ENCODE measurements around the gene TMEM208.

The TMEM208 gene

GRCh38 chr16:67212766-67213165 lies 14.2 kb upstream of the TMEM208 start:
- TF ChIP-seq, protein P1, sequence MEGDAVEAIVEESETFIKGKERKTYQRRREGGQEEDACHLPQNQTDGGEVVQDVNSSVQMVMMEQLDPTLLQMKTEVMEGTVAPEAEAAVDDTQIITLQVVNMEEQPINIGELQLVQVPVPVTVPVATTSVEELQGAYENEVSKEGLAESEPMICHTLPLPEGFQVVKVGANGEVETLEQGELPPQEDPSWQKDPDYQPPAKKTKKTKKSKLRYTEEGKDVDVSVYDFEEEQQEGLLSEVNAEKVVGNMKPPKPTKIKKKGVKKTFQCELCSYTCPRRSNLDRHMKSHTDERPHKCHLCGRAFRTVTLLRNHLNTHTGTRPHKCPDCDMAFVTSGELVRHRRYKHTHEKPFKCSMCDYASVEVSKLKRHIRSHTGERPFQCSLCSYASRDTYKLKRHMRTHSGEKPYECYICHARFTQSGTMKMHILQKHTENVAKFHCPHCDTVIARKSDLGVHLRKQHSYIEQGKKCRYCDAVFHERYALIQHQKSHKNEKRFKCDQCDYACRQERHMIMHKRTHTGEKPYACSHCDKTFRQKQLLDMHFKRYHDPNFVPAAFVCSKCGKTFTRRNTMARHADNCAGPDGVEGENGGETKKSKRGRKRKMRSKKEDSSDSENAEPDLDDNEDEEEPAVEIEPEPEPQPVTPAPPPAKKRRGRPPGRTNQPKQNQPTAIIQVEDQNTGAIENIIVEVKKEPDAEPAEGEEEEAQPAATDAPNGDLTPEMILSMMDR (conservative IDR thresholded peaks at IDR 0.05; ENCODE audit: low read depth) = no peak
- POLR2A ChIA-PET (ENCODE audit: low non-redundant PET) = interaction anchor here (0.7 to 2.2 kb wide), 2 partner anchors 34 to 58 kb away, joined by 3 to 14 read pairs; no protein-coding TSS in a partner anchor
- peak overlapping the region; percentile 93 for H3K27ac ChIP-seq
- CTCF ChIA-PET = interaction anchor here (0.7 to 4.2 kb wide), 3 partner anchors 14 to 187 kb away, joined by 3 to 19 read pairs (median 4); partner anchors contain the start of gene ELMO3
- DNase-seq (ENCODE audit: low spot score) = peak; percentile 79

- no peak for DNase-seq (ENCODE audit: low spot score)
- H3K27ac ChIP-seq = peak overlapping the region; percentile 93
- ChIA-PET CTCF (interaction anchor here (4.2 kb wide), 1 partner anchor 14 kb away, joined by 19 read pairs; the partner anchor contains the start of gene ELMO3), POLR2A (ENCODE audit: low non-redundant PET) (interaction anchor here (2.2 kb wide), 1 partner anchor 33 kb away, joined by 14 read pairs; no protein-coding TSS in a partner anchor)
- TF ChIP-seq, protein P1 (conservative IDR thresholded peaks at IDR 0.05; ENCODE audit: low read depth) = no peak
Measured at GRCh38 chr16:67213197-67214019, 13.5 kb upstream of the TMEM208 start.

GRCh38 chr16:67215706-67216105 lies 11.2 kb upstream of the TMEM208 start:
- no peak for DNase-seq (ENCODE audit: low spot score)
- CTCF ChIA-PET = no interaction called here
- H3K27ac ChIP-seq = peak overlapping the region; percentile 11
- POLR2A ChIA-PET (ENCODE audit: low non-redundant PET) = no interaction called here
- TF ChIP-seq, protein P1 (conservative IDR thresholded peaks at IDR 0.05; ENCODE audit: low read depth) = no peak

GRCh38 chr16:67216612-67217490 lies 10.1 kb upstream of the TMEM208 start:
- DNase-seq (ENCODE audit: low spot score) = no peak
- CTCF ChIA-PET = no interaction called here
- peak overlapping the region; percentile 24 for H3K27ac ChIP-seq
- POLR2A ChIA-PET (ENCODE audit: low non-redundant PET) = interaction anchor here (0.5 kb wide), 1 partner anchor 21 kb away, joined by 3 read pairs; no protein-coding TSS in a partner anchor
- TF ChIP-seq, protein P1 (conservative IDR thresholded peaks at IDR 0.05; ENCODE audit: low read depth) = no peak

DNA sequence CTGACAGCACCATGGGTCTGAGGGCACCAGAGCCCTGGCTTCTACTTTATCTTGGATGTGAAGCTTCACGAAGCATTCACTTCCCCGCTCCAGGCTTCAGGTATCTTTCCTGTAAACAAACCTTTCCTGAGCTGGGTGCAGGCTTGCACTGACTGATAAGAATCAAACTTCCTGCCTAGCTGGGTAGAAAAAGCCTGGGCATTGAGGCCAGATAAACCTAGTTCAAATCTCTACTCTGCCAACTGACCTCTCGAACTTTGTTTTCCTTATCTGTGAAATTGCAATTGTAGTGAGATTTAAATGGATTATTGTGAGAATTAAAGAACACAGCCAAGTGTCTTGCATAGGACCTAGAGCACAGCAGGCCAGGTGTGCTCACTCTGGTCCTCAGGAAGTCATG lies 2.9 kb upstream of the TMEM208 start:
- ChIA-PET POLR2A (ENCODE audit: low non-redundant PET) (no interaction called here), CTCF (interaction anchor here (0.6 kb wide), 1 partner anchor 9 kb away, joined by 4 read pairs; no protein-coding TSS in a partner anchor)

More for the DNA sequence above, 2.9 kb upstream of the TMEM208 start:
- H3K27ac ChIP-seq = no peak overlapping the region; the same call in 1 of the 2 replicates
- TF ChIP-seq, protein P1 (conservative IDR thresholded peaks at IDR 0.05; ENCODE audit: low read depth) = no peak
- DNase-seq (ENCODE audit: low spot score) = no peak

Data from RWPE1 (cell line).